ENCODE measurements around the gene ZDHHC17. TPM values are rescaled to one million over a fixed set of nuclear protein-coding genes. Genes with fewer than 3 reads are reported as not detected.

ZDHHC17 gene
- polyA plus RNA-seq, 1 of the 3 experiments (the other 2 are of a cell fraction): 28.6 TPM

GRCh38 chr12:76782526-76782925 lies 18.6 kb downstream of the ZDHHC17 start:
- ChIA-PET POLR2A (no interaction called here), CTCF (interaction anchor here (0.6 to 1.8 kb wide), 3 partner anchors 9 to 161 kb away, joined by 3 to 10 read pairs (median 6); no protein-coding TSS in a partner anchor)
- Histone ChIP-seq H3K4me3 (ENCODE audit: low read depth in 2 of 2, low read length in 1 of 2) (no peak overlapping the region), H3K4me2 (no peak overlapping the region), H4K20me1 (ENCODE audit: insufficient read depth) (peaks cover 3% of the 10 kb centered on the region; the same call in 1 of the 2 replicates), H2AFZ (ENCODE audit: low read depth) (no peak overlapping the region), H3K9me3 (no peaks in the 10 kb centered on the region), H3K27ac (ENCODE audit: low read depth in 2 of 2, low read length in 1 of 2) (peak overlapping the region in 1 of 2 experiments; percentile 44; a peak in 1 of 4 replicates), H3K27me3 (ENCODE audit: insufficient read depth) (no peaks in the 10 kb centered on the region), H3K4me1 (ENCODE audit: control insufficient read depth in 1 of 2, insufficient read depth in 2 of 2, low read depth in 1 of 2, low read length in 1 of 2) (peaks cover 9 to 13% of the 10 kb centered on the region in 2 experiments; a peak in 3 of 4 replicates), H3K79me2 (ENCODE audit: insufficient read depth) (peaks cover 99% of the 10 kb centered on the region), H3K36me3 (replicated peaks in 1 of 2; ENCODE audit: control insufficient read depth in 1 of 2, insufficient read depth in 2 of 2, low read length in 1 of 2) (no peaks in the 10 kb centered on the region), H3F3A (replicated peaks; ENCODE audit: insufficient read depth) (no peaks in the 10 kb centered on the region), H3K9me2 (no peaks in the 10 kb centered on the region), H3K9ac (no peak overlapping the region)
- WGBS (ENCODE audit: low lambda C conversion rate): 90% methylated on average over 2 of the region's 2 CpGs
- TF ChIP-seq MEF2A (IDR thresholded peaks at IDR 0.05; ENCODE audit: borderline replicate concordance, low read depth): no peak
- TF ChIP-seq GABPA (IDR thresholded peaks at IDR 0.05; ENCODE audit: low read depth): no peak
- TF ChIP-seq GATA2 (CRISPR knock-in tag; IDR thresholded peaks at IDR 0.05): no peak
- no peak for TF ChIP-seq ZBTB33 (IDR thresholded peaks at IDR 0.05; ENCODE audit: borderline replicate concordance, low read depth)
- no peak for TF ChIP-seq REST (IDR thresholded peaks at IDR 0.05; ENCODE audit: low read depth, low read length)
- TF ChIP-seq ELF1 (IDR thresholded peaks at IDR 0.05): no peak
- TF ChIP-seq YY1 (IDR thresholded peaks at IDR 0.05; ENCODE audit: low read depth): no peak
- TF ChIP-seq CTCF (IDR thresholded peaks at IDR 0.05): no peak
- no peak for TF ChIP-seq EZH2phosphoT487 (IDR thresholded peaks at IDR 0.05; ENCODE audit: borderline replicate concordance, low read depth)
- no peak for DNase-seq

Measured in SK-N-SH (cell line).